H1 (cell line): Measurements from ENCODE around the gene LHFPL6. TPM values are rescaled to one million over a fixed set of nuclear protein-coding genes. Genes with fewer than 3 reads are reported as not detected.

ENCODE experiments used
- CTCF ChIA-PET: fragments of 300-600 bp; sonication (Branson Sonifier 250); formaldehyde crosslinking; loops from one replicate; lab custom pipeline; 2021; ENCODE audit not compliant: partially characterized antibody; lab: Charles Lee
- POLR2A ChIA-PET: fragments of 300-600 bp; sonication (Branson Sonifier 250); formaldehyde crosslinking; loops from one replicate; lab custom pipeline; 2021; ENCODE audit warnings: inconsistent platforms; ENCODE audit not compliant: partially characterized antibody; lab: Charles Lee
- DNase-seq, 2 experiments: peaks; one replicate each; pipeline versions ENCODE4 v3.0.0 to v3.0.0-alpha.2; 2010 to 2022; ENCODE audit warnings: low spot score in 2 of 2, low read depth in 1 of 2, mixed read lengths in 1 of 2
- FAIRE-seq: peaks from 2 replicates; lab custom pipeline; 2011; peaks lifted over from hg19 to GRCh38; lab: Jason Lieb, UNC
- H2AFZ ChIP-seq: 2 replicates; pipeline ENCODE4 v1.8.1; 2012; ENCODE audit warnings: low read length, inconsistent platforms
- H2AK5ac ChIP-seq: 2 replicates; pipeline ENCODE4 v1.6.1; 2013; ENCODE audit warnings: low read depth, low read length
- H2BK120ac ChIP-seq: replicated peaks from 2 replicates; pipeline ENCODE3; 2013; ENCODE audit warnings: low read depth, low read length, inconsistent platforms
- H2BK12ac ChIP-seq: 2 replicates; pipeline ENCODE4 v1.6.1; 2013; ENCODE audit warnings: low read depth, low read length
- H2BK15ac ChIP-seq: 2 replicates; pipeline ENCODE4 v1.6.1; 2013; ENCODE audit warnings: low read length
- H2BK20ac ChIP-seq: 2 replicates; pipeline ENCODE4 v1.6.1; 2013; ENCODE audit warnings: low read length
- H2BK5ac ChIP-seq: 2 replicates; pipeline ENCODE4 v1.6.1; 2013; ENCODE audit warnings: low read depth, low read length
- H3K14ac ChIP-seq: 2 replicates; pipeline ENCODE4 v1.6.1; 2013; ENCODE audit warnings: inconsistent platforms; ENCODE audit not compliant: insufficient read length
- H3K18ac ChIP-seq: 2 replicates; pipeline ENCODE4 v1.6.1; 2013; ENCODE audit warnings: low read length; ENCODE audit errors: extremely low read depth
- H3K23ac ChIP-seq: 2 replicates; pipeline ENCODE4 v1.6.1; 2013; ENCODE audit warnings: inconsistent platforms; ENCODE audit not compliant: insufficient read length
- H3K23me2 ChIP-seq: 2 replicates; pipeline ENCODE4 v1.6.1; 2013; ENCODE audit warnings: low read depth, low read length
- H3K27ac ChIP-seq: 2 replicates; pipeline ENCODE4 v1.6.1; 2011; ENCODE audit warnings: low read depth, low read length, inconsistent platforms
- H3K27me3 ChIP-seq, 4 experiments: replicated peaks in 1 of 4; 1 replicate in 1 of 4; 2 replicates in 3 of 4; pipeline versions ENCODE4 v1.6.1 to v1.8.1; 2011 to 2013; ENCODE audit warnings: low read length in 3 of 4, mild to moderate bottlenecking in 3 of 4, inconsistent platforms in 2 of 4, mixed read lengths in 2 of 4, moderate library complexity in 1 of 4; ENCODE audit not compliant: control insufficient read depth in 3 of 4, insufficient read depth in 3 of 4; ENCODE audit errors: extremely low read depth in 1 of 4
- H3K36me3 ChIP-seq, 4 experiments: 2 replicates each; pipeline versions ENCODE4 v1.6.1 to v1.8.1; 2011 to 2013; ENCODE audit warnings: mild to moderate bottlenecking in 4 of 4, low read length in 3 of 4, moderate library complexity in 2 of 4, control low read depth in 1 of 4, inconsistent platforms in 1 of 4; ENCODE audit not compliant: insufficient read depth in 4 of 4, control insufficient read depth in 2 of 4
- H3K4ac ChIP-seq: replicated peaks from 2 replicates; pipeline ENCODE3; 2013; ENCODE audit warnings: low read length, low read depth, mixed read lengths, inconsistent platforms; ENCODE audit not compliant: insufficient read length
- H3K4me1 ChIP-seq, 4 experiments: replicated peaks in 1 of 4; 1 replicate in 1 of 4; 2 replicates in 3 of 4; pipeline versions ENCODE4 v1.6.1 to v1.8.1; 2011 to 2013; ENCODE audit warnings: low read length in 3 of 4, inconsistent platforms in 2 of 4, mixed read lengths in 1 of 4; ENCODE audit not compliant: insufficient read depth in 4 of 4, control insufficient read depth in 3 of 4
- H3K4me2 ChIP-seq, 2 experiments: 2 replicates each; pipeline versions ENCODE4 v1.6.1 to v1.8.1; 2011 to 2013; ENCODE audit warnings: low read depth in 2 of 2, low read length in 2 of 2, control low read depth in 1 of 2, inconsistent platforms in 1 of 2, mild to moderate bottlenecking in 1 of 2; ENCODE audit not compliant: insufficient read depth in 1 of 2
- H3K4me3 ChIP-seq, 4 experiments: fragments of 200-600, 300-600 bp in 1 of 4; sonication (generic), shearing (Covaris generic), sonication (Bioruptor Twin) in 1 of 4; 2 replicates each; pipeline versions ENCODE4 v1.5.1 to v1.8.1; 2011 to 2016; ENCODE audit warnings: low read length in 4 of 4, low read depth in 3 of 4, control low read depth in 2 of 4, inconsistent platforms in 2 of 4, mild to moderate bottlenecking in 2 of 4, mixed read lengths in 1 of 4, moderate library complexity in 1 of 4; ENCODE audit not compliant: insufficient read depth in 2 of 4; ENCODE audit errors: extremely low read depth in 1 of 4
- H3K56ac ChIP-seq: replicated peaks from 2 replicates; pipeline ENCODE3; 2013; ENCODE audit warnings: low read depth, mild to moderate bottlenecking, mixed read lengths, low read length, inconsistent platforms; ENCODE audit not compliant: insufficient read length
- H3K79me1 ChIP-seq: 2 replicates; pipeline ENCODE4 v1.6.1; 2013; ENCODE audit warnings: low read depth, low read length, control low read depth
- H3K79me2 ChIP-seq, 2 experiments: 2 replicates each; pipeline versions ENCODE4 v1.6.1 to v1.8.1; 2012 to 2013; ENCODE audit warnings: low read length in 2 of 2, mild to moderate bottlenecking in 2 of 2, inconsistent platforms in 1 of 2; ENCODE audit not compliant: insufficient read depth in 2 of 2, control insufficient read depth in 1 of 2
- H3K9ac ChIP-seq, 4 experiments: replicated peaks in 1 of 4; 1 replicate in 1 of 4; 2 replicates in 3 of 4; pipeline versions ENCODE4 v1.6.1 to v1.8.1; 2011 to 2013; ENCODE audit warnings: low read depth in 3 of 4, low read length in 3 of 4, control low read depth in 2 of 4, mild to moderate bottlenecking in 2 of 4, moderate library complexity in 2 of 4, inconsistent platforms in 1 of 4; ENCODE audit errors: extremely low read depth in 1 of 4
- H3K9me3 ChIP-seq, 2 experiments: 2 replicates each; pipeline versions ENCODE4 v1.6.1 to v1.8.1; 2012 to 2013; ENCODE audit warnings: mild to moderate bottlenecking in 2 of 2, moderate library complexity in 2 of 2, control low read depth in 1 of 2, inconsistent platforms in 1 of 2, low read depth in 1 of 2, low read length in 1 of 2, mixed read lengths in 1 of 2; ENCODE audit not compliant: insufficient read depth in 2 of 2
- H4K20me1 ChIP-seq, 2 experiments: replicated peaks in 1 of 2; 2 replicates each; pipeline versions ENCODE3 to v1.8.1; 2011 to 2013; ENCODE audit warnings: inconsistent platforms in 2 of 2, low read length in 2 of 2, mild to moderate bottlenecking in 1 of 2; ENCODE audit not compliant: insufficient read depth in 2 of 2, control insufficient read depth in 1 of 2
- H4K5ac ChIP-seq: 2 replicates; pipeline ENCODE4 v1.6.1; 2013; ENCODE audit warnings: low read length, low read depth, mixed read lengths, inconsistent platforms; ENCODE audit not compliant: insufficient read length
- H4K8ac ChIP-seq: 2 replicates; pipeline ENCODE4 v1.8.0; 2013; ENCODE audit warnings: mild to moderate bottlenecking, moderate library complexity, low read length, inconsistent platforms; ENCODE audit not compliant: insufficient read depth; ENCODE audit errors: extremely low read depth
- H4K91ac ChIP-seq: replicated peaks from 2 replicates; pipeline ENCODE3; 2013; ENCODE audit warnings: low read length, mixed read lengths, inconsistent platforms; ENCODE audit not compliant: insufficient read length
- CBX8 ChIP-seq: fragments of 300-800, 300-1000 bp; sonication (generic); IDR thresholded peaks from 2 replicates; pipeline ENCODE4 v1.7.1; 2016; ENCODE audit warnings: low read depth, low read length, borderline replicate concordance
- SIN3A ChIP-seq, 2 experiments: IDR thresholded peaks in 1 of 2; conservative IDR thresholded peaks in 1 of 2; 2 replicates each; pipeline ENCODE4 v1.6.1; 2011 to 2012; ENCODE audit warnings: low read length in 2 of 2, improper control_type of control experiment in 1 of 2, low read depth in 1 of 2, mild to moderate bottlenecking in 1 of 2
- SIRT6 ChIP-seq: IDR thresholded peaks from one replicate; pipeline ENCODE4 v1.7.1; 2012; ENCODE audit warnings: low read length, inconsistent platforms
- SIX5 ChIP-seq: IDR thresholded peaks from 2 replicates; pipeline ENCODE4 v1.6.1; 2011; ENCODE audit warnings: mild to moderate bottlenecking, low read depth, low read length
- TAF1 ChIP-seq: IDR thresholded peaks from 2 replicates; pipeline ENCODE4 v1.6.1; 2011; ENCODE audit warnings: mild to moderate bottlenecking, low read depth, low read length
- TCF12 ChIP-seq: IDR thresholded peaks from 2 replicates; pipeline ENCODE4 v1.6.1; 2011; ENCODE audit warnings: low read depth, mild to moderate bottlenecking, low read length
- TEAD4 ChIP-seq: IDR thresholded peaks from 2 replicates; pipeline ENCODE4 v1.6.1; 2012; ENCODE audit warnings: low read depth, low read length, inconsistent platforms, mixed read lengths
- WGBS, 2 experiments: shearing (Covaris generic) in 1 of 2; methylation state at CpG; one replicate each; pipeline versions ENCODE4 v1.1.6 to v1.1.7; 2013 to 2015; ENCODE audit warnings: low lambda C conversion rate in 2 of 2, mixed read lengths in 2 of 2, inconsistent platforms in 1 of 2, low coverage in 1 of 2, missing lambda C conversion rate in 1 of 2; ENCODE audit not compliant: insufficient replicate concordance in 2 of 2, insufficient coverage in 1 of 2, insufficient read length in 1 of 2; ENCODE audit errors: extremely low coverage in 1 of 2, missing lambda C conversion rate in 1 of 2; 5-methylcytosine and 5-hydroxymethylcytosine counted together
- polyA plus RNA-seq, 7 experiments: library from polyadenylated mRNA; depleted of rRNA in 3 of 7; stranded (reverse) in 5 of 7; unstranded in 2 of 7; fragments of >200 nt in 5 of 7; fragments of 200-250 nt in 2 of 7; gene quantifications; 1 replicate in 5 of 7; 2 replicates in 1 of 7; 4 replicates in 1 of 7; pipeline versions ENCODE4 v1.2.1 to v1.2.3, GENCODE V29; 2011 to 2013; ENCODE audit warnings: missing spikeins in 2 of 7, mixed read lengths in 2 of 7
- total RNA-seq: library from RNA; stranded (reverse); fragmentation: NEBNext Ultra II Directional; extraction: Animal tissue kit (Norgen Biotek cat#: 25700); gene quantifications from 2 replicates; pipeline ENCODE4 v1.2.1, GENCODE V29; 2021

The LHFPL6 gene
- total and polyA plus RNA-seq, 2 of the 8 experiments (the other 6 are each of a cell fraction or from before 2014, with no cell fraction given), result 7.6 to 17.0 TPM

GRCh38 chr13:39469676-39470075, 133.3 kb downstream of the LHFPL6 start:
- H4K8ac ChIP-seq, result no peak overlapping the region
- no peak overlapping the region for H3K14ac ChIP-seq
- no peak overlapping the region for H2BK120ac ChIP-seq
- H3K27ac ChIP-seq, result no peak overlapping the region
- H2AFZ ChIP-seq, result no peak overlapping the region
- no peak overlapping the region for H3K4me2 ChIP-seq
- POLR2A ChIA-PET, result interaction anchor here (1.1 kb wide), 1 partner anchor 21 kb away, joined by 3 read pairs; no protein-coding TSS in a partner anchor
- H2BK15ac ChIP-seq, result no peak overlapping the region
- no peak overlapping the region for H3K56ac ChIP-seq
- CTCF ChIA-PET, result interaction anchor here (0.6 to 1.3 kb wide), 4 partner anchors 53 to 294 kb away, joined by 3 read pairs; no protein-coding TSS in a partner anchor
- H3K27me3 ChIP-seq, result no peaks in the 10 kb centered on the region
- no peak overlapping the region for H4K5ac ChIP-seq
- H4K91ac ChIP-seq, result no peak overlapping the region
- H2BK20ac ChIP-seq, result no peak overlapping the region
- FAIRE-seq (no peak), DNase-seq (no peak)
- no peaks in the 10 kb centered on the region for H3K79me1 ChIP-seq
- H4K20me1 ChIP-seq, result no peaks in the 10 kb centered on the region
- no peaks in the 10 kb centered on the region; a peak in 1 of 7 replicates for H3K4me1 ChIP-seq
- 85% methylated on average over 3 of the region's 3 CpGs; no CpG with 5 or more reads in 1 of the 2 experiments for WGBS, 2 experiments
- H3K18ac ChIP-seq, result no peak overlapping the region
- no peak overlapping the region for H2BK12ac ChIP-seq
- H3K4ac ChIP-seq, result no peak overlapping the region
- H3K9ac ChIP-seq, result no peak overlapping the region
- H2AK5ac ChIP-seq, result no peak overlapping the region
- no peak overlapping the region for H2BK5ac ChIP-seq
- no peaks in the 10 kb centered on the region for H3K9me3 ChIP-seq
- no peak overlapping the region for H3K4me3 ChIP-seq
- H3K36me3 ChIP-seq, result no peaks in the 10 kb centered on the region
- no peak overlapping the region for H3K23ac ChIP-seq
- no peaks in the 10 kb centered on the region for H3K79me2 ChIP-seq
- no peaks in the 10 kb centered on the region for H3K23me2 ChIP-seq
- no peak for TF ChIP-seq TAF1
- no peak for TF ChIP-seq TCF12
- TF ChIP-seq SIN3A (conservative IDR thresholded peaks at IDR 0.05 in 1 of 2, IDR thresholded peaks at IDR 0.05 in 1 of 2; ENCODE audit: low read depth in 1 of 2, low read length in 2 of 2), result no peak
- TF ChIP-seq CBX8, result no peak
- TF ChIP-seq SIRT6, result no peak
- no peak for TF ChIP-seq SIX5
- TF ChIP-seq TEAD4, result no peak
